Measurements from ENCODE around the gene ZNF462.
"Not testable (repeated sequence)": the region's sequence is repeated elsewhere in the genome, so short reads cannot be mapped to it uniquely, and the experiment has no call there.

ZNF462 gene

GRCh38 chr9:106890608-106891007, 27.6 kb downstream of the ZNF462 start:
- peak; percentile 6 for DNase-seq

DNA sequence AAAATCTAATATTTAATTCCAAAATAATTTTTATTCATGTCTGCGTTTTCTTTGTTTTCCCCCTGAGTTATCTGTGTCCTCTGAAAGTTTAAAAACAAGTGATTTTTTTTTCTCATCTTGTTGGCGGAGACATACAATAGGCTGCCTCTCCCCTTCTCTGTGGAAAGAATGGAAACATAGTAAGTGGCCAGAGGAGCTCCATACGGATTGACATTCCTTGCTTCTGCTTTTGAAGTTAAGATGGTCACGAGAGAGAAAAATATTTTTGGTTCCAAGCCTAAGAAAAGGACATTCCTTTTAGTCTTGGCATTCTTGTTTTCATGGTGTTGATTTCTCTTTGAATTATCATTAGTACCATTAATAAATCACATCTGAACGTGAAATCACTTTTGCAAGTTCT, 28.3 kb downstream of the ZNF462 start:
- DNase-seq = no peak

GRCh38 chr9:106892632-106893031, 29.7 kb downstream of the ZNF462 start:
- DNase-seq = no peak

DNA sequence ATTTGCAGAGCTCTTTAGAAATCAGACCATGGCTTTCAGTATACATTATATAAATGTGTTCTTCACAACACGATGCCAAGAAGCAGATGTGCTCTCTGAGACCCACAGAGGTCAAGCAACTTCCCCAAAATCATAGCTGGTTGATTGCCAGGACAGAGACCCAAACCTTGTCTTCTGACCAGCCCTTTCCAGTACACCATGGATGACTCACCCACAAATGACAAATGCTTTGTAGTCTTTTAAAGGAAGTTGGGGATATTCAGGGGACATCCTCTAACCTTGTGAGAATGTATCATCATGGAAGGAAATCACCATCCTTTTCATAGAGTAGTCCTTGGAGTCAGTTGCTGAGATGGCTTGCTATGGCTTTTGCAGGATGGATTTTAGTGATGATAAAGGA, 30.1 kb downstream of the ZNF462 start:
- peak; percentile 26 for DNase-seq

DNA sequence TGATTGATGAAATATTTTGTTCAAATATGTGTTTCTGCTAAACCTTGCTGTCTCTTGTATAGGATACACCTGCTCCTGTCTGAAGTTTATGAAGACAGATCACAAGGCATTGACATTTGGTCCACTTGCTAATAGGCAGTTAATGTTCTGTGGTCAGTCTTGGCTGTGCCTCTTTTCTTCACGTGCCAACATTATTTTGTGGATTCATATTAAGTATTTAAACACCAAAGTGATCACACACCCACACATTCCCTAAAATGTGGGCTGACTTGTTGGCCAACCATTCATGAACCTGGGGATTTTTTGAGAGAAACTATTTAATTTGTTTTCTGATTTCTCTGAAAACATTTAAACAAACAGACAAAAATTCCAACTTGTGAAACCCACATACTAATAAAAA, 33.7 kb downstream of the ZNF462 start:
- DNase-seq = no peak

- no peak for DNase-seq
Observed at GRCh38 chr9:106897236-106897635, 34.3 kb downstream of the ZNF462 start.

DNA sequence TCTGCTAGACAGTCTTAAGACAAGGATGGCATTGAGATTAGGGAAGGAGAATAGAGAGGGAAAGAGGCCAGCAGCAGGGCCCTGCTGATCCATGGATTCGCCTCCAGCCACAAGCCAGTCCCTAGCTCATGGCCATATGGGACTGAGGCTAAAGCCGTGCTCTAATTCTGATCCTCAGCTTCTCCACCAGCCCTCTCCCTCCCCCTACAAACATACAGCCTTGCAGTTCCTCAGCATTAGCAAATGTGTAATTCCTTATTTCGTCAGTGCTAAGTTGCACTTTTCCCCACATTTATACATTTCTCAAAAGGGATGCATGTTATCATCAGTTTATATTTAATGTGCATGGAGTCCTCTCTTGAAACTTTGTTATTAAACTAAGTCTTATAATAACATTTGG, 34.8 kb downstream of the ZNF462 start:
- DNase-seq = no peak

- not testable (repeated sequence) for DNase-seq
Observed at GRCh38 chr9:106900523-106900922, 37.6 kb downstream of the ZNF462 start.

GRCh38 chr9:106906129-106906528, 43.2 kb downstream of the ZNF462 start:
- no peak for DNase-seq

DNA sequence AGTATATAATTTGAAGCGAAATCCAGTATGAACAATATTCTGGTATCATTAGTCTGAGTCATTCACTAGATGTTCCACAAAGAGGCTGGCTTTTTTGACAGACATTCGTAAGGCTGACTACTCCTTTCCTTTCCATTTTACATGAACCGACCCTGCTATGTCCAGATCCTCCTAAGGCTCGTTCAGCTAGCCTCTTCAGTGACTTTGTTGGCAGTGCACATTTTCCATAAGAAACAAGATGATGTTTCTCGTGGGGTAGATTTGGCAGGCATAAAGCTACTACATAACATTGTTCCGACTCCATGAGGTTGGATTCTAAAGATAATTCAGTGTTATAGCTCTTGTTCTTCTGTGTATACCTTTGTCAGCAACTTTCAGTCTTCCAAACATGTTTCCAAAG, 49.0 kb downstream of the ZNF462 start:
- DNase-seq = no peak

GRCh38 chr9:106913276-106913675, 50.3 kb downstream of the ZNF462 start:
- no peak for DNase-seq

GRCh38 chr9:106915851-106916250, 52.9 kb downstream of the ZNF462 start:
- DNase-seq = no peak

- peak; percentile 64 for DNase-seq
Observed at GRCh38 chr9:106916466-106917235, 53.7 kb downstream of the ZNF462 start.

DNA sequence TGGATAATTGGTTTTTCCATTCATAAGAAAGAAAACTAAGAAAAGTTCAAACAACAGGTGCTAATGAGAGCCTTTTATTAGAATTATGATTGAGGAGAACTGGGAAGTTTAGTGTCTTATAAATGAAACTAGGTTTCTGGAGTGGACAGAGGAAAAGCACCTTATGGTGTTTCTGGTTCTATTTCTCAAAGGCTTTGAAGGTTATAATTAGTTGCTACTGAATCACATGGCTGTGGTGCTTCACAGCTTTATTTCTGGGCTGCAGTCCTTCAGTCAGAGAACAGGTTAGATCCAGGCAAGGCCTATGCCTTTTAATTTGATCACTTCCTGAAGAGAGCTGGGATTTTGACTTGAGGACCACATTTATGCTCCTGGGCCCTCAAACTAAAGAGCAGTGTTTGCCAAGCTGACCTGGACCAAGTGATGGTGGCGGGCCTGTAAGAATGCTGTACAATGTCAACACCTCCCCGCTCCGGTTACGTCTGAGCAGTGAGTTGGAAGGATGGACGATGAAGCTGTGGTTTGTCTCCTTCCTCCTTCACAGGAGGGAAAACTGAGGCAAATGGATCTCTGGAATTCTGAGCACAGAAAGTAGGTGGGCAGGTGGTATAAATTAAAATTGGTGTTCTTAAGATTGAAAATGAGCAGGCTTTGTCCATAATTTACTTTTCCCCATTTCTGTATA, 56.0 kb downstream of the ZNF462 start:
- no peak for DNase-seq

DNA sequence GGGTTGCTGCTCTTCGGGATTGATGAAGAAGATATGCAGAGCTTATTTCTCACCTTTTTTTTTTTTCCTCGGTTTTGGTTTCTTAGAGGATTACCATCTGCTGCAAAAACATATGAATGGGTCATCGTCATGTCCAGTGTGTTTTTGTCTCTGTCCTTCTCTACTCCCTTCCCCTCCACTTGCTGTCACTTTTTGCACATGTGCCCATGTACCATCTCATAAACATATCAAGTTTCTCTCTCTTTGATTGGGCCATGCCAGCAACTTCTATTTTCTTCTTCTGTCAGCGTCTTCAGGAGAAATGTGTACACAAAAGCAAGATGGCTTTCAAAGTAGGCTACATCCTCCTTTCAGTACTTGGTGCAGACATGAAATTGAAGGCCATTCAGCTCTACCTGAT, 57.1 kb downstream of the ZNF462 start:
- DNase-seq = no peak

- no peak for DNase-seq
Observed at GRCh38 chr9:106920701-106921283, 57.8 kb downstream of the ZNF462 start.

DNA sequence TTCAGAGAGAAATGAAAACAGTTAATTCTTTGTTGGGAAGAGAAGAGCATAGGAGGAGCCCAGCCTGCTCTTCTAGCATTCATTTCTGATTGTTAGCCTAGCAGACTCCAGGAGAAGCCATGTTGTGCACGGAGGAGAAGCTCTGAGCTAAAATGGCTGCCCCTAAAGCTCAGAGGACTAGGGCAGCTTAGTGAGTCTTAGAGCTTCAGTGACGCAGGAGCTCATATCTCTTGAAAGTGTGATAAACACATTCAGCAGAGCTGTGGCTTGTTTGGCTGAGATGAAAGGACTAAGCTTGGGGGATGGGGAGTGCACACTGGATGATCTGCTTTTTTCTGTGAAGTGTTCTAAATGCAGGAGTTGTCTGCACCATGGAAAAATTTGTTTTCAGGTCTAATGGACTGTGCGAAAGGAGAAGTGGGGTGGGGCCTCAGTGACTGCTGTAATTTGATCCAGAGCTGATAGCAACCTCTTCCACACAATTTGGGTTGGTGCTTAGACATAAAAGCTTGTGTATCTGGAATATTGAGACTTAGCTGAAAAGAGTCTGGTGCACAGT, 58.5 kb downstream of the ZNF462 start:
- peak; percentile 94 for DNase-seq

DNA sequence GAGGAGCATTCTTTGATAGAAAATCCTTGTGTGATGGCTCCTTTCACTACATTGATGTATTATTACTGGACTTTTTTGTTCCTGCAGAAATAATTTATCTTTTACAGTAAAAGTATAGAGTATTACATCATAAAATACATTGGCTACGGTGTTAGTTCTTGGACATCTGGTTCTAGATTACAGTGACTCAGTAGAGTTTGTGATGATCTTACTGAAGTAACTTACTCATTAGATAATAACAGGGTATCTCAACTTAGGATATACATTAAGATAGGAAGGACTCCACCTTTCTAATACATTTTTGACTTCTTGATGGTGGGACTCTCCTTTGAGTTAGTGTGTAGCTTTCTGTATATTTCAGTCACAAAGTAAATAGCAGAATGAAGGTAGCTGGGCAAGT, 59.1 kb downstream of the ZNF462 start:
- no peak for DNase-seq

GRCh38 chr9:106925392-106925791, 62.4 kb downstream of the ZNF462 start:
- DNase-seq = no peak

- no peak for DNase-seq
Observed at GRCh38 chr9:106927916-106928315, 65.0 kb downstream of the ZNF462 start.

- DNase-seq = no peak
Observed at GRCh38 chr9:106928350-106928749, 65.4 kb downstream of the ZNF462 start.

DNA sequence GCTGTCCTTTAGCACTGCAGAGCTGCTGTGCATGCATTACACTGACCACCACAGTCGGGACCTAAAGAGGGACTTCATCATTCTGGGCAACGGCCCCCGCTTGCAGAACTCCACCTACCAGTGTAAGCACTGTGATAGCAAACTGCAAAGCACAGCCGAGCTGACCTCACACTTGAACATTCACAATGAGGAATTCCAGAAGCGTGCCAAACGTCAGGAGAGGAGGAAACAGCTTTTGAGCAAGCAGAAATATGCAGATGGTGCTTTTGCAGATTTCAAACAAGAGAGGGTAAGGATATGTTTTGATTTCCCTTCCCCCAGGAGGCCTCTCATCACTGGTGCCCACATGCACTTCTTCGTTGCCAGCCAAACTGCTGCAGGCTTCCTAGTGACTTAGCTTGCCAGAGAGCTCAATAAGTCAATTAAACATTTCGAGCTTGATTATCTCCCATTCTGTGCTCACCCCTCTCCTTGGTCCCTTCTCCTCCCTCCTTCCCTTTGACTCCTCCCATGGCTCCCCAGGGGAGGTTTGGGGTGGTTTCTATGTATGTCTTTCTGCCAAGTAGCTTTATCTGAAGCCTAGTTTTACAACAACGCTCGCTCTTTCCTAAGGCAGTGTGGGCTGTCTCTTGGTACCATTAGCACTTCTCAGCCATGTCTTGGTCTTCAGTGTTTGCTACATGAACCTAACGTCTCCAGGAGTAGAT, 66.7 kb downstream of the ZNF462 start:
- no peak for DNase-seq

DNA sequence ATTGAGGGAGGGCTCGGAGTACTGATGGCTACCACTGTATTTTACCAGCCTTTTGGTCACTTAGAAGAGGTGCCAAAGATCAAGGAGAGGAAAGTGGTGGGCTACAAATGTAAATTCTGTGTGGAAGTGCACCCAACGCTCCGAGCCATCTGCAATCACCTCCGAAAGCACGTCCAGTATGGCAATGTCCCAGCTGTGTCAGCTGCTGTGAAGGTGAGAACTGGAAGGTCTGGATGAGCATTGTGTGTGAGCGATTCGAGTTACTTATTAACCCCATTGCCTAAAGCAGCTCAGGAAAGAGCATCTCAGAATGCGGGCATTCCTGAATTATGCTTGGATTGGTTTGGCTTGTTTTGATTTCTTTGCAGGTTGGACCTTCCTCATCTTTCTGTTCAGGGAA, 67.5 kb downstream of the ZNF462 start:
- no peak for DNase-seq
